GM18861 (cell line): ENCODE measurements around the gene VLDLR.
"Not testable (repeated sequence)": the region's sequence is repeated elsewhere in the genome, so short reads cannot be mapped to it uniquely, and the experiment has no call there.

Source experiments
- ATAC-seq: cut with Tn5 transposase; IDR thresholded peaks from one replicate; pipeline ENCODE4 v1.9.1; 2021; ENCODE audit not compliant: unreplicated experiment

VLDLR gene

GRCh38 chr9:2707256-2707655, 85.7 kb downstream of the VLDLR start:
- ATAC-seq, result not testable (repeated sequence)
